GM23338 (cell line): ENCODE data around the gene RILP. TPM values are rescaled to one million over a fixed set of nuclear protein-coding genes. Genes with fewer than 3 reads are reported as not detected.

Experiments used
- ATAC-seq: fragments of 200-7000 bp; cut with Tn5 transposase; 3 replicates; pipeline ENCODE4 v1.9.1; 2020
- DNase-seq: peaks from one replicate; pipeline ENCODE4 v3.0.0-alpha.2; 2015; ENCODE audit warnings: low spot score
- H2AFZ ChIP-seq: fragments of 200-600 bp; sonication (generic); 2 replicates; pipeline ENCODE4 v1.8.0; 2016; ENCODE audit warnings: antibody characterized with exemption, mild to moderate bottlenecking, moderate library complexity
- H3F3A ChIP-seq: fragments of 200-600 bp; sonication (generic); replicated peaks from 2 replicates; pipeline ENCODE4 v1.8.0; 2017; ENCODE audit warnings: antibody characterized with exemption, mixed run types, low read depth
- H3K27ac ChIP-seq: fragments of 200-600 bp; sonication (generic); 2 replicates; pipeline ENCODE4 v1.6.1; 2016; ENCODE audit warnings: low read depth
- H3K27me3 ChIP-seq: fragments of 200-600 bp; sonication (generic); 2 replicates; pipeline ENCODE4 v1.8.0; 2016; ENCODE audit warnings: mild to moderate bottlenecking, mixed run types, moderate library complexity; ENCODE audit not compliant: insufficient read depth
- H3K36me3 ChIP-seq: fragments of 200-600 bp; sonication (generic); 2 replicates; pipeline ENCODE4 v1.8.0; 2016; ENCODE audit warnings: mild to moderate bottlenecking; ENCODE audit not compliant: insufficient read depth
- H3K4me1 ChIP-seq: fragments of 200-600 bp; sonication (generic); 2 replicates; pipeline ENCODE4 v1.8.0; 2016; ENCODE audit warnings: mild to moderate bottlenecking, moderate library complexity; ENCODE audit not compliant: insufficient read depth
- H3K4me2 ChIP-seq: fragments of 200-600 bp; sonication (generic); 2 replicates; pipeline ENCODE4 v1.7.1; 2017; ENCODE audit warnings: mixed run types
- H3K4me3 ChIP-seq: fragments of 200-600 bp; sonication (generic); 2 replicates; pipeline ENCODE4 v1.6.1; 2016; ENCODE audit warnings: mixed run types
- H3K79me2 ChIP-seq: fragments of 200-600 bp; sonication (generic); replicated peaks from 2 replicates; pipeline ENCODE4 v1.8.0; 2017; ENCODE audit warnings: mild to moderate bottlenecking; ENCODE audit not compliant: insufficient read depth
- H3K9me2 ChIP-seq: fragments of 200-600 bp; sonication (generic); 2 replicates; pipeline ENCODE4 v1.8.0; 2017; ENCODE audit not compliant: insufficient read depth
- H4K20me1 ChIP-seq: fragments of 200-600 bp; sonication (generic); replicated peaks from 2 replicates; pipeline ENCODE4 v1.8.0; 2017; ENCODE audit warnings: mild to moderate bottlenecking; ENCODE audit not compliant: insufficient read depth
- H3K27ac Mint-ChIP-seq: 2 replicates; pipeline ENCODE4 v1.8.0; 2020; ENCODE audit warnings: inconsistent platforms, mild to moderate bottlenecking, moderate library complexity, mixed read lengths
- H3K27me3 Mint-ChIP-seq: 3 replicates; pipeline ENCODE4 v1.8.0; 2022; ENCODE audit warnings: low read depth, mild to moderate bottlenecking, moderate library complexity, mixed read lengths, inconsistent platforms; ENCODE audit not compliant: insufficient read depth, poor library complexity
- H3K36me3 Mint-ChIP-seq: 3 replicates; pipeline ENCODE4 v1.8.0; 2021; ENCODE audit warnings: low read depth, mild to moderate bottlenecking, inconsistent platforms, moderate library complexity, mixed read lengths
- H3K4me1 Mint-ChIP-seq: 3 replicates; pipeline ENCODE4 v1.8.0; 2020; ENCODE audit warnings: mild to moderate bottlenecking, inconsistent platforms, mixed read lengths
- H3K4me3 Mint-ChIP-seq: 3 replicates; pipeline ENCODE4 v1.8.0; 2021; ENCODE audit warnings: moderate library complexity, mild to moderate bottlenecking, inconsistent platforms, mixed read lengths
- H3K9me3 Mint-ChIP-seq: 3 replicates; pipeline ENCODE4 v1.8.0; 2020; ENCODE audit warnings: moderate library complexity, mild to moderate bottlenecking, inconsistent platforms, mixed read lengths
- CREB1 ChIP-seq: fragments of 250-450 bp; sonication (Bioruptor Pico); IDR thresholded peaks from 2 replicates; pipeline ENCODE4 v1.5.0; 2020; ENCODE audit warnings: low read depth, mild to moderate bottlenecking, moderate library complexity
- EZH2 ChIP-seq: fragments of 200-600 bp; sonication (generic); IDR thresholded peaks from one replicate; pipeline ENCODE4 v1.8.0; 2017; ENCODE audit warnings: antibody characterized with exemption, mild to moderate bottlenecking, low read depth; ENCODE audit not compliant: unreplicated experiment
- EZH2phosphoT487 ChIP-seq: fragments of 200-600 bp; sonication (generic); IDR thresholded peaks from one replicate; pipeline ENCODE4 v1.8.1; 2018; ENCODE audit warnings: antibody characterized with exemption; ENCODE audit not compliant: unreplicated experiment
- NANOG ChIP-seq: IDR thresholded peaks from 2 replicates; pipeline ENCODE4 v1.6.1; 2016; ENCODE audit warnings: antibody characterized with exemption, borderline replicate concordance
- STAT1 ChIP-seq: IDR thresholded peaks from one replicate; pipeline ENCODE4 v1.6.1; 2016; ENCODE audit warnings: antibody characterized with exemption; ENCODE audit not compliant: unreplicated experiment
- ZNF114 ChIP-seq: fragments of 250-450 bp; sonication (Bioruptor Pico); IDR thresholded peaks from 2 replicates; pipeline ENCODE4 v1.5.0; 2020; ENCODE audit warnings: mild to moderate bottlenecking, moderate library complexity
- ZNF331 ChIP-seq: fragments of 250-450 bp; sonication (Bioruptor Pico); IDR thresholded peaks from 2 replicates; pipeline ENCODE4 v1.5.0; 2020; ENCODE audit warnings: low read depth, mild to moderate bottlenecking, moderate library complexity
- polyA plus RNA-seq: library from polyadenylated mRNA; unstranded; fragments of >200 nt; fragmentation: Nextera tagmentation; extraction: Ambion mirVana; gene quantifications from 2 replicates; pipeline ENCODE4 v1.2.1, GENCODE V29; 2016
- total RNA-seq: library from RNA; depleted of rRNA; stranded (reverse); fragments of >200 nt; shearing (Covaris generic); gene quantifications from 2 replicates; pipeline ENCODE4 v1.2.3, GENCODE V29; 2014
- TF ChIP-seq, protein P1 (sequence below): IDR thresholded peaks from one replicate; pipeline ENCODE4 v1.6.1; 2018; ENCODE audit warnings: antibody characterized with exemption; ENCODE audit not compliant: unreplicated experiment
- TF ChIP-seq, protein P2 (sequence below), 2 experiments: fragments of 200-600 bp in 1 of 2; sonication (generic) in 1 of 2; conservative IDR thresholded peaks; 2 replicates each; pipeline versions ENCODE4 v1.5.1 to v1.6.1; 2016 to 2017; ENCODE audit warnings: antibody characterized with exemption in 2 of 2, low read depth in 2 of 2, mild to moderate bottlenecking in 2 of 2, moderate library complexity in 1 of 2
- TF ChIP-seq, protein P3 (sequence below): IDR thresholded peaks from 2 replicates; pipeline ENCODE4 v1.6.1; 2016; ENCODE audit warnings: antibody characterized with exemption

RILP gene
- total and polyA plus RNA-seq, 2 experiments from 2014 or later, result 9.2 to 10.8 TPM

DNA sequence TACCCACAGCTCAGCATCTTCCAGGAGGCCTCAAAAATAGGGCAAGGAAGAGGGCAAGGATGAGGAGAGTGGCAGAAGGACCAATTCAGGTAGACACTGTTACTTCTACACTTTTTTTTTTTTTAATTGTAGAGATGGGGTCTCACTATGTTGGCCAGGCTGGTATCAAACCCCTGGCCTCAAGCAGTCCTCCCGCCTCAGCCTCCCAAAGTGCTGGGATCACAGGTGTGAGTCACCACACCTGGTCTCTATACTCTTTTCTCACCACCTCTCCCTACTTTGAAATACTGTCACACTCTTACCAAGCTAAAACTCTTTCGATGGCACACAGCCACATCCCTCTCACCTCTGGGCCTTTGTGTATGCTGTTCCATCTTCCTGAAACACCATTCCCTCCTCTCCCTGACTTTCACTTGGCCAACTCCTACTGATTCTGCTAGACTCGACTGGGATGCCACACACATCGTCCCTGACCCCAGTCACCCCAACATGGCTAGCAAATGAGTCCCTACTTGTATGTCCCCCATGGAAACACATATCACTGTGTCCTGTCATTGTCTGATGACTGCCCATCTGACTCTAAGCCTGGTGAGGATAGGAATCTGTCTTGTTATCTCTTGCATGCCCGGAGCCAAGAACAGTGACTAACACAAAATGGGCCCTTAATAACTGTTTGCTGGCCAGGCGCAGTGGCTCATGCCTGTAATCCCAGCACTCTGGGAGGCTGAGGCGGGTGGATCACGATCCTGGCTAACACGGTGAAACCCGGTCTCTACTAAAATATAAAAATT lies 13.8 kb downstream of the RILP start (continued):
- TF ChIP-seq, protein P1, sequence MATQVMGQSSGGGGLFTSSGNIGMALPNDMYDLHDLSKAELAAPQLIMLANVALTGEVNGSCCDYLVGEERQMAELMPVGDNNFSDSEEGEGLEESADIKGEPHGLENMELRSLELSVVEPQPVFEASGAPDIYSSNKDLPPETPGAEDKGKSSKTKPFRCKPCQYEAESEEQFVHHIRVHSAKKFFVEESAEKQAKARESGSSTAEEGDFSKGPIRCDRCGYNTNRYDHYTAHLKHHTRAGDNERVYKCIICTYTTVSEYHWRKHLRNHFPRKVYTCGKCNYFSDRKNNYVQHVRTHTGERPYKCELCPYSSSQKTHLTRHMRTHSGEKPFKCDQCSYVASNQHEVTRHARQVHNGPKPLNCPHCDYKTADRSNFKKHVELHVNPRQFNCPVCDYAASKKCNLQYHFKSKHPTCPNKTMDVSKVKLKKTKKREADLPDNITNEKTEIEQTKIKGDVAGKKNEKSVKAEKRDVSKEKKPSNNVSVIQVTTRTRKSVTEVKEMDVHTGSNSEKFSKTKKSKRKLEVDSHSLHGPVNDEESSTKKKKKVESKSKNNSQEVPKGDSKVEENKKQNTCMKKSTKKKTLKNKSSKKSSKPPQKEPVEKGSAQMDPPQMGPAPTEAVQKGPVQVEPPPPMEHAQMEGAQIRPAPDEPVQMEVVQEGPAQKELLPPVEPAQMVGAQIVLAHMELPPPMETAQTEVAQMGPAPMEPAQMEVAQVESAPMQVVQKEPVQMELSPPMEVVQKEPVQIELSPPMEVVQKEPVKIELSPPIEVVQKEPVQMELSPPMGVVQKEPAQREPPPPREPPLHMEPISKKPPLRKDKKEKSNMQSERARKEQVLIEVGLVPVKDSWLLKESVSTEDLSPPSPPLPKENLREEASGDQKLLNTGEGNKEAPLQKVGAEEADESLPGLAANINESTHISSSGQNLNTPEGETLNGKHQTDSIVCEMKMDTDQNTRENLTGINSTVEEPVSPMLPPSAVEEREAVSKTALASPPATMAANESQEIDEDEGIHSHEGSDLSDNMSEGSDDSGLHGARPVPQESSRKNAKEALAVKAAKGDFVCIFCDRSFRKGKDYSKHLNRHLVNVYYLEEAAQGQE, result no peak
- no peak for TF ChIP-seq ZNF114 (CRISPR knock-in tag)

DNA sequence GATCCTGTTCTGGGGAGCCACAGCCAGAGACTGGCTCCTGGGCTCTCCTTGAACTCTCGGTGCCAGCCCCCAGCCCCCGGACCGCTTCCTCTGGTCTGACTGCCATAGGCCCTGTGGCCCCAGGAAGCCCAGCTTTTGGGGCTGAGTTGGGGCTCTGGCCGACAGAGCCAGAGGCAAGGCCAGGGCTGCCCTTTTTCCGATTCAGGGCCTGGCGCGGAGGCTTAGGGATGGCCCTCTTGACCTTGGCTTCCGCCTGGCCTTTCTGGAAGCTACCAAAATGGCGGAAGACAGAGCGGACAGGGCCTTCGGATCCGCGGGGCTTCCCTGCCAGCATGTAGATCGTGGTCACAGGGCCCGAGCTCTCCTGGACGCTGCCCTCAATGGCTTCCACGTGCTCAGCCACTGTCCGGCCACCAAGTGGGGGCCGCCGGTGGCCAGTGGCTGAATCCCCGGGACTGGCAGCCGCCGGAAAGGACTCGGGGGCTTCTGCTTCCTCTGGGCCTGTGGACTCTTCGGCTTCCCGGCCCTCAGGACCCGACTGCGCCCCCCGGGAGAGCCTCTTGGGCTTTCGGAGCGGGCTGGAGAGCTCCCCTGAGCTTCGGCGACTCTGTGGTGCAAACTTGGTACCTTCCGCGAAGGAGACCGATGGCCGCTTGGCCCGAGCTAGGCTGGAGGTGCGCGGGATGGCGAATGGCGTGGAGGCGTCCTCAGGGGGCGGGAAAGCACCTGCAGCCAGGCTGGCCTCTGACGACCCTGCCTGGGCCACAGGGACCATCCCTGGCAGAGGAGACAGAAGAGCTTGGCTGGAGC lies 14.6 kb downstream of the RILP start:
- H3K9me2 ChIP-seq, result no peaks in the 10 kb centered on the region
- peaks cover 8% of the 10 kb centered on the region for H3K27me3 Mint-ChIP-seq
- no peak overlapping the region for H3K27ac ChIP-seq
- peaks cover 2% of the 10 kb centered on the region; the same call in 2 of the 3 replicates for H3K9me3 Mint-ChIP-seq
- H3K4me2 ChIP-seq, result no peak overlapping the region
- H3K27ac Mint-ChIP-seq, result no peak overlapping the region
- DNase-seq, result no peak
- H3K4me1 Mint-ChIP-seq, result peaks cover 15% of the 10 kb centered on the region
- H3K36me3 ChIP-seq, result no peaks in the 10 kb centered on the region
- no peak for ATAC-seq
- H3K4me1 ChIP-seq, result peaks cover 3% of the 10 kb centered on the region; the same call in 1 of the 2 replicates
- H3K27me3 ChIP-seq, result no peaks in the 10 kb centered on the region
- H3K79me2 ChIP-seq, result no peaks in the 10 kb centered on the region
- no peaks in the 10 kb centered on the region for H4K20me1 ChIP-seq
- H3K4me3 Mint-ChIP-seq, result no peak overlapping the region
- H2AFZ ChIP-seq, result no peak overlapping the region
- no peak overlapping the region for H3K4me3 ChIP-seq
- 0 out of 2 replicates have a peak, but pooled peaks cover 7% of the 10 kb centered on the region for H3F3A ChIP-seq
- H3K36me3 Mint-ChIP-seq, result peaks cover 2% of the 10 kb centered on the region; the same call in 1 of the 3 replicates
- no peak for TF ChIP-seq EZH2phosphoT487
- TF ChIP-seq STAT1, result no peak
- TF ChIP-seq, protein P1, result no peak
- TF ChIP-seq, protein P2, sequence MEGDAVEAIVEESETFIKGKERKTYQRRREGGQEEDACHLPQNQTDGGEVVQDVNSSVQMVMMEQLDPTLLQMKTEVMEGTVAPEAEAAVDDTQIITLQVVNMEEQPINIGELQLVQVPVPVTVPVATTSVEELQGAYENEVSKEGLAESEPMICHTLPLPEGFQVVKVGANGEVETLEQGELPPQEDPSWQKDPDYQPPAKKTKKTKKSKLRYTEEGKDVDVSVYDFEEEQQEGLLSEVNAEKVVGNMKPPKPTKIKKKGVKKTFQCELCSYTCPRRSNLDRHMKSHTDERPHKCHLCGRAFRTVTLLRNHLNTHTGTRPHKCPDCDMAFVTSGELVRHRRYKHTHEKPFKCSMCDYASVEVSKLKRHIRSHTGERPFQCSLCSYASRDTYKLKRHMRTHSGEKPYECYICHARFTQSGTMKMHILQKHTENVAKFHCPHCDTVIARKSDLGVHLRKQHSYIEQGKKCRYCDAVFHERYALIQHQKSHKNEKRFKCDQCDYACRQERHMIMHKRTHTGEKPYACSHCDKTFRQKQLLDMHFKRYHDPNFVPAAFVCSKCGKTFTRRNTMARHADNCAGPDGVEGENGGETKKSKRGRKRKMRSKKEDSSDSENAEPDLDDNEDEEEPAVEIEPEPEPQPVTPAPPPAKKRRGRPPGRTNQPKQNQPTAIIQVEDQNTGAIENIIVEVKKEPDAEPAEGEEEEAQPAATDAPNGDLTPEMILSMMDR (conservative IDR thresholded peaks at IDR 0.05; ENCODE audit: low read depth in 2 of 2), result no peak
- TF ChIP-seq CREB1, result no peak
- TF ChIP-seq NANOG, result no peak
- TF ChIP-seq ZNF114 (CRISPR knock-in tag), result no peak
- TF ChIP-seq, protein P3, sequence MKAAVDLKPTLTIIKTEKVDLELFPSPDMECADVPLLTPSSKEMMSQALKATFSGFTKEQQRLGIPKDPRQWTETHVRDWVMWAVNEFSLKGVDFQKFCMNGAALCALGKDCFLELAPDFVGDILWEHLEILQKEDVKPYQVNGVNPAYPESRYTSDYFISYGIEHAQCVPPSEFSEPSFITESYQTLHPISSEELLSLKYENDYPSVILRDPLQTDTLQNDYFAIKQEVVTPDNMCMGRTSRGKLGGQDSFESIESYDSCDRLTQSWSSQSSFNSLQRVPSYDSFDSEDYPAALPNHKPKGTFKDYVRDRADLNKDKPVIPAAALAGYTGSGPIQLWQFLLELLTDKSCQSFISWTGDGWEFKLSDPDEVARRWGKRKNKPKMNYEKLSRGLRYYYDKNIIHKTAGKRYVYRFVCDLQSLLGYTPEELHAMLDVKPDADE, result no peak
- TF ChIP-seq EZH2, result no peak
- TF ChIP-seq ZNF331, result no peak
